MM.1S (cell line): Measurements from ENCODE around the gene ORC5.

Experiments
- DNase-seq: peaks from one replicate; pipeline ENCODE4 v3.0.0-alpha.2; 2015
- H2AFZ ChIP-seq: fragments of 300-600 bp; sonication (generic); 2 replicates; pipeline ENCODE4 v1.6.0; 2016; ENCODE audit warnings: antibody characterized with exemption, low read length
- H3F3A ChIP-seq: fragments of 300-600 bp; sonication (generic); 2 replicates; pipeline ENCODE4 v1.6.1; 2016; ENCODE audit warnings: mild to moderate bottlenecking, antibody characterized with exemption, low read length, moderate library complexity, mixed read lengths; ENCODE audit not compliant: insufficient read depth
- H3K27ac ChIP-seq: fragments of 300-600 bp; sonication (generic); 2 replicates; pipeline ENCODE4 v1.5.1; 2016; ENCODE audit warnings: mild to moderate bottlenecking, low read length
- H3K27me3 ChIP-seq: fragments of 300-600 bp; sonication (generic); replicated peaks from 2 replicates; pipeline ENCODE4 v1.6.0; 2016; ENCODE audit warnings: low read length; ENCODE audit not compliant: insufficient read depth
- H3K36me3 ChIP-seq: fragments of 300-600 bp; sonication (generic); replicated peaks from 2 replicates; pipeline ENCODE4 v1.6.1; 2016; ENCODE audit warnings: mild to moderate bottlenecking, low read length, mixed read lengths; ENCODE audit not compliant: insufficient read depth
- H3K4me1 ChIP-seq: fragments of 300-600 bp; sonication (generic); 2 replicates; pipeline ENCODE4 v1.6.1; 2016; ENCODE audit warnings: low read length, mixed read lengths
- H3K4me2 ChIP-seq: fragments of 300-600 bp; sonication (generic); 2 replicates; pipeline ENCODE4 v1.6.0; 2016; ENCODE audit warnings: low read depth, low read length
- H3K4me3 ChIP-seq: fragments of 300-600 bp; sonication (generic); 2 replicates; pipeline ENCODE4 v1.5.1; 2016; ENCODE audit warnings: low read length, mixed read lengths
- H3K79me2 ChIP-seq: fragments of 300-600 bp; sonication (generic); 2 replicates; pipeline ENCODE4 v1.6.1; 2016; ENCODE audit warnings: mixed run types, low read length, mixed read lengths
- H3K9ac ChIP-seq: fragments of 300-600 bp; sonication (generic); 2 replicates; pipeline ENCODE4 v1.6.1; 2016; ENCODE audit warnings: low read length, mixed read lengths
- H3K9me2 ChIP-seq: fragments of 300-600 bp; sonication (generic); replicated peaks from 2 replicates; pipeline ENCODE4 v1.6.1; 2016; ENCODE audit warnings: mild to moderate bottlenecking, low read length, mixed read lengths; ENCODE audit not compliant: insufficient read depth
- H3K9me3 ChIP-seq: fragments of 300-600 bp; sonication (generic); replicated peaks from 2 replicates; pipeline ENCODE4 v1.6.1; 2016; ENCODE audit warnings: mild to moderate bottlenecking, low read length, mixed read lengths; ENCODE audit not compliant: insufficient read depth
- H4K20me1 ChIP-seq: fragments of 300-600 bp; sonication (generic); 2 replicates; pipeline ENCODE4 v1.6.1; 2016; ENCODE audit warnings: mild to moderate bottlenecking, low read length, moderate library complexity, mixed read lengths; ENCODE audit not compliant: insufficient read depth
- EZH2 ChIP-seq: fragments of 300-600 bp; sonication (generic); optimal IDR thresholded peaks from 2 replicates; pipeline ENCODE3; 2017; ENCODE audit warnings: low read depth, mild to moderate bottlenecking, antibody characterized with exemption, low read length, mixed read lengths
- EZH2phosphoT487 ChIP-seq: fragments of 300-600 bp; sonication (generic); IDR thresholded peaks from 2 replicates; pipeline ENCODE4 v1.6.1; 2018; ENCODE audit warnings: antibody characterized with exemption, low read length
- TF ChIP-seq, protein P1 (sequence below): fragments of 300-600 bp; sonication (generic); IDR thresholded peaks from 2 replicates; pipeline ENCODE4 v1.5.1; 2016; ENCODE audit warnings: antibody characterized with exemption, low read length, mixed read lengths

ORC5 gene

GRCh38 chr7:104130726-104131125 lies 77.1 kb downstream of the ORC5 start:
- TF ChIP-seq, protein P1, sequence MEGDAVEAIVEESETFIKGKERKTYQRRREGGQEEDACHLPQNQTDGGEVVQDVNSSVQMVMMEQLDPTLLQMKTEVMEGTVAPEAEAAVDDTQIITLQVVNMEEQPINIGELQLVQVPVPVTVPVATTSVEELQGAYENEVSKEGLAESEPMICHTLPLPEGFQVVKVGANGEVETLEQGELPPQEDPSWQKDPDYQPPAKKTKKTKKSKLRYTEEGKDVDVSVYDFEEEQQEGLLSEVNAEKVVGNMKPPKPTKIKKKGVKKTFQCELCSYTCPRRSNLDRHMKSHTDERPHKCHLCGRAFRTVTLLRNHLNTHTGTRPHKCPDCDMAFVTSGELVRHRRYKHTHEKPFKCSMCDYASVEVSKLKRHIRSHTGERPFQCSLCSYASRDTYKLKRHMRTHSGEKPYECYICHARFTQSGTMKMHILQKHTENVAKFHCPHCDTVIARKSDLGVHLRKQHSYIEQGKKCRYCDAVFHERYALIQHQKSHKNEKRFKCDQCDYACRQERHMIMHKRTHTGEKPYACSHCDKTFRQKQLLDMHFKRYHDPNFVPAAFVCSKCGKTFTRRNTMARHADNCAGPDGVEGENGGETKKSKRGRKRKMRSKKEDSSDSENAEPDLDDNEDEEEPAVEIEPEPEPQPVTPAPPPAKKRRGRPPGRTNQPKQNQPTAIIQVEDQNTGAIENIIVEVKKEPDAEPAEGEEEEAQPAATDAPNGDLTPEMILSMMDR: no peak
- no peak for TF ChIP-seq EZH2phosphoT487
- TF ChIP-seq EZH2: no peak
- H2AFZ ChIP-seq: no peak overlapping the region
- no peaks in the 10 kb centered on the region for H3K4me1 ChIP-seq
- no peak overlapping the region for H3K9ac ChIP-seq
- no peaks in the 10 kb centered on the region for H3K9me3 ChIP-seq
- H4K20me1 ChIP-seq: no peaks in the 10 kb centered on the region
- no peaks in the 10 kb centered on the region for H3K9me2 ChIP-seq
- no peaks in the 10 kb centered on the region for H3F3A ChIP-seq
- no peaks in the 10 kb centered on the region for H3K36me3 ChIP-seq
- H3K4me2 ChIP-seq: no peak overlapping the region
- no peaks in the 10 kb centered on the region for H3K27me3 ChIP-seq
- DNase-seq: no peak
- no peaks in the 10 kb centered on the region for H3K79me2 ChIP-seq
- no peak overlapping the region for H3K27ac ChIP-seq
- H3K4me3 ChIP-seq: no peak overlapping the region

DNA sequence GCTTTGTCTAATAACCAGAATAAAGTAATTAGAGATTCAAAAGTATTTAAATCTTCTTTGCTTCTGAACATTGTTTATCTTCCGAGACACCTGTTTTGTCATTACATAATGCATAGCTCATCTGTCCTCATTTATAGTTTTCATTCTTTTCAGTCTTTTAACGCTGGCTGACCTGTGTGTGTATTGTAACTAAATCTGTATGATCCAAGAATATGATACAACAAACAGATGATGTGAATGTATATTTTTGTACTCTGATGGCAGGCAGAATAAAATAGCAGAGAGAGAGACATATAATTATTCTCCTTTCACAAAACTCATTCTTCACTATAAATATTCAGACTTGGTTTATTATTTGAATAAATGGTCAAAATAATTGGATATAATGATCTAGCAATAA lies 80.6 kb downstream of the ORC5 start:
- Histone ChIP-seq H3K27me3 (no peaks in the 10 kb centered on the region), H3K27ac (no peak overlapping the region), H3F3A (no peaks in the 10 kb centered on the region), H2AFZ (no peak overlapping the region), H3K9me3 (no peaks in the 10 kb centered on the region), H4K20me1 (no peaks in the 10 kb centered on the region), H3K9ac (no peak overlapping the region), H3K36me3 (no peaks in the 10 kb centered on the region; the same call in 1 of the 2 replicates), H3K4me2 (no peak overlapping the region), H3K4me3 (no peak overlapping the region), H3K79me2 (no peaks in the 10 kb centered on the region), H3K4me1 (no peaks in the 10 kb centered on the region), H3K9me2 (no peaks in the 10 kb centered on the region)
- TF ChIP-seq, protein P1: no peak
- TF ChIP-seq EZH2phosphoT487 (no peak), EZH2 (no peak)
- no peak for DNase-seq

- no peak for TF ChIP-seq EZH2phosphoT487
- TF ChIP-seq, protein P1: no peak
- no peak for TF ChIP-seq EZH2
- no peak overlapping the region for H2AFZ ChIP-seq
- H3K4me2 ChIP-seq: no peak overlapping the region
- no peaks in the 10 kb centered on the region for H3K9me2 ChIP-seq
- H3K9ac ChIP-seq: no peak overlapping the region
- H4K20me1 ChIP-seq: no peaks in the 10 kb centered on the region
- no peaks in the 10 kb centered on the region for H3K4me1 ChIP-seq
- no peak overlapping the region for H3K4me3 ChIP-seq
- H3K79me2 ChIP-seq: no peaks in the 10 kb centered on the region
- no peaks in the 10 kb centered on the region for H3K27me3 ChIP-seq
- H3K36me3 ChIP-seq: no peaks in the 10 kb centered on the region; the same call in 1 of the 2 replicates
- no peak overlapping the region for H3K27ac ChIP-seq
- no peaks in the 10 kb centered on the region for H3F3A ChIP-seq
- no peaks in the 10 kb centered on the region for H3K9me3 ChIP-seq
- DNase-seq: no peak
Observed at GRCh38 chr7:104126411-104126841, 81.4 kb downstream of the ORC5 start.
